Liver (tissue), 9 donors: ENCODE results near the gene C1orf50. TPM values are rescaled to one million over a fixed set of nuclear protein-coding genes. Genes with fewer than 3 reads are reported as not detected.

Experiments used
- DNase-seq: peaks from one replicate; pipeline ENCODE4 v3.0.0-alpha.2; 2017; ENCODE audit warnings: low spot score
- H3K27ac ChIP-seq, 2 donors: one replicate each; pipeline ENCODE4 v1.7.0; 2013; ENCODE audit warnings: inconsistent platforms in 2 of 2, low read length in 2 of 2, control low read depth in 1 of 2, low read depth in 1 of 2, mild to moderate bottlenecking in 1 of 2
- H3K27me3 ChIP-seq, 4 donors: one replicate each; pipeline versions ENCODE4 v1.6.1 to v1.7.0; 2013; ENCODE audit warnings: low read length in 3 of 4, inconsistent platforms in 1 of 4, mild to moderate bottlenecking in 1 of 4, moderate library complexity in 1 of 4; ENCODE audit not compliant: control insufficient read depth in 4 of 4, insufficient read depth in 4 of 4
- H3K36me3 ChIP-seq, 4 donors: one replicate each; pipeline versions ENCODE4 v1.6.1 to v1.7.0; 2013; ENCODE audit warnings: low read length in 3 of 4, mild to moderate bottlenecking in 3 of 4, low read depth in 1 of 4, moderate library complexity in 1 of 4; ENCODE audit not compliant: control insufficient read depth in 4 of 4, insufficient read depth in 3 of 4
- H3K4me1 ChIP-seq, 4 donors: one replicate each; pipeline versions ENCODE4 v1.6.1 to v1.7.0; 2013; ENCODE audit warnings: low read length in 3 of 4, mild to moderate bottlenecking in 3 of 4, moderate library complexity in 1 of 4; ENCODE audit not compliant: control insufficient read depth in 4 of 4, insufficient read depth in 4 of 4
- H3K4me3 ChIP-seq, 3 donors: one replicate each; pipeline versions ENCODE4 v1.6.1 to v1.7.0; 2013; ENCODE audit warnings: low read length in 3 of 3, control low read depth in 1 of 3, low read depth in 1 of 3, mild to moderate bottlenecking in 1 of 3
- H3K9ac ChIP-seq, 2 donors: one replicate each; pipeline ENCODE4 v1.7.0; 2013; ENCODE audit warnings: low read length in 2 of 2, mild to moderate bottlenecking in 2 of 2, moderate library complexity in 2 of 2, control low read depth in 1 of 2, low read depth in 1 of 2
- H3K9me3 ChIP-seq, 4 donors: one replicate each; pipeline versions ENCODE4 v1.6.1 to v1.7.0; 2013; ENCODE audit warnings: low read length in 3 of 4; ENCODE audit not compliant: control insufficient read depth in 4 of 4
- CTCF ChIP-seq: fragments of 150-350 bp; IDR thresholded peaks from 2 replicates; pipeline ENCODE4 v1.5.1; 2017; ENCODE audit warnings: improper control_type of control experiment, low read depth, low read length; ENCODE audit not compliant: missing input control
- EGR1 ChIP-seq, 2 donors: IDR thresholded peaks; 2 replicates each; pipeline ENCODE4 v1.6.1; 2016 to 2018; ENCODE audit warnings: antibody characterized with exemption in 2 of 2, low read depth in 2 of 2
- FOXA1 ChIP-seq: IDR thresholded peaks from 2 replicates; pipeline ENCODE4 v1.6.1; 2016; ENCODE audit warnings: antibody characterized with exemption
- FOXA2 ChIP-seq: IDR thresholded peaks from 2 replicates; pipeline ENCODE4 v1.6.1; 2016; ENCODE audit warnings: antibody characterized with exemption
- GABPA ChIP-seq, 2 donors: IDR thresholded peaks in 1 of 2; conservative IDR thresholded peaks in 1 of 2; 2 replicates each; pipeline ENCODE4 v1.6.1; 2016; ENCODE audit warnings: antibody characterized with exemption in 2 of 2, mild to moderate bottlenecking in 1 of 2, moderate library complexity in 1 of 2
- HNF4A ChIP-seq, 2 donors: conservative IDR thresholded peaks; 2 replicates each; pipeline ENCODE4 v1.6.1; 2016; ENCODE audit warnings: antibody characterized with exemption in 2 of 2, mild to moderate bottlenecking in 2 of 2
- HNF4G ChIP-seq: IDR thresholded peaks from 2 replicates; pipeline ENCODE4 v1.6.1; 2016; ENCODE audit warnings: antibody characterized with exemption
- JUND ChIP-seq, 2 donors: IDR thresholded peaks; 2 replicates each; pipeline ENCODE4 v1.6.1; 2016; ENCODE audit warnings: antibody characterized with exemption in 2 of 2
- NR2F2 ChIP-seq: IDR thresholded peaks from 2 replicates; pipeline ENCODE4 v1.6.1; 2016; ENCODE audit warnings: antibody characterized with exemption
- RAD21 ChIP-seq, 2 donors: IDR thresholded peaks; 2 replicates each; pipeline ENCODE4 v1.6.1; 2016; ENCODE audit warnings: antibody characterized with exemption in 2 of 2, mild to moderate bottlenecking in 2 of 2
- RXRA ChIP-seq, 2 donors: IDR thresholded peaks; 2 replicates each; pipeline ENCODE4 v1.6.1; 2017 to 2018; ENCODE audit warnings: antibody characterized with exemption in 2 of 2, mild to moderate bottlenecking in 1 of 2
- SP1 ChIP-seq: IDR thresholded peaks from 2 replicates; pipeline ENCODE4 v1.6.1; 2018; ENCODE audit warnings: antibody characterized with exemption, mild to moderate bottlenecking
- TAF1 ChIP-seq: conservative IDR thresholded peaks from 2 replicates; pipeline ENCODE4 v1.6.1; 2016; ENCODE audit warnings: antibody characterized with exemption, mild to moderate bottlenecking
- ZBTB33 ChIP-seq: IDR thresholded peaks from 2 replicates; pipeline ENCODE4 v1.6.1; 2016; ENCODE audit warnings: antibody characterized with exemption
- WGBS: extraction: QIAGEN DNeasy Blood & Tissue Kit; methylation state at CpG from one replicate; pipeline ENCODE4 v1.1.7; 2013; 5-methylcytosine and 5-hydroxymethylcytosine counted together
- polyA plus RNA-seq, 2 donors: library from polyadenylated mRNA; stranded (reverse) in 1 of 2; unstranded in 1 of 2; fragments of 200-250 nt in 1 of 2; fragments of >200 nt in 1 of 2; fragmentation: Nextera tagmentation in 1 of 2; extraction: Ambion mirVana in 1 of 2; gene quantifications; one replicate each; pipeline versions ENCODE4 v1.2.1 to v1.2.3, GENCODE V29; 2013 to 2015
- total RNA-seq, 2 donors: library from RNA; depleted of rRNA; stranded (reverse); fragments of >200 nt; gene quantifications; one replicate each; pipeline ENCODE4 v1.2.3, GENCODE V29; 2014
- TF ChIP-seq, protein P1 (sequence below): IDR thresholded peaks from 2 replicates; pipeline ENCODE4 v1.6.1; 2016; ENCODE audit warnings: antibody characterized with exemption, mild to moderate bottlenecking
- TF ChIP-seq, protein P2 (sequence below): IDR thresholded peaks from 2 replicates; pipeline ENCODE4 v1.6.1; 2016; ENCODE audit warnings: antibody characterized with exemption
- TF ChIP-seq, protein P3 (sequence below): IDR thresholded peaks from 2 replicates; pipeline ENCODE4 v1.6.1; 2016; ENCODE audit warnings: antibody characterized with exemption
- donor health status: healthy.
- donor health status: healthy.
- donor health status: healthy.
- donor health status: healthy.
- donor health status: healthy.

C1orf50 gene
- total and polyA plus RNA-seq, 4 donors: 2.6 to 5.8 (median 3.5) TPM

GRCh38 chr1:42767510-42768000, 506 bp downstream of the C1orf50 start:
- Histone ChIP-seq H3K36me3 (no peaks in the 10 kb centered on the region), H3K4me1 (peaks cover 9 to 36% (median 24%) of the 10 kb centered on the region in 4 donors), H3K27ac (peak overlapping the region; percentile 85 to 89), H3K9ac (peak overlapping the region; percentile 68 to 92), H3K4me3 (peak overlapping the region; percentile 69 to 98 (median 86)), H3K9me3 (no peaks in the 10 kb centered on the region), H3K27me3 (no peaks in the 10 kb centered on the region)
- no peak for DNase-seq
- WGBS: 2% methylated on average over 23 of the region's 23 CpGs
- no peak for TF ChIP-seq SP1
- no peak for TF ChIP-seq RXRA (IDR thresholded peaks at IDR 0.05)
- no peak for TF ChIP-seq HNF4G
- no peak for TF ChIP-seq FOXA1

GRCh38 chr1:42768172-42768571, 1.1 kb downstream of the C1orf50 start:
- no peak for TF ChIP-seq HNF4A (conservative IDR thresholded peaks at IDR 0.05)
- no peak for TF ChIP-seq RAD21 (IDR thresholded peaks at IDR 0.05)
- no peak for TF ChIP-seq JUND (IDR thresholded peaks at IDR 0.05)
- TF ChIP-seq HNF4G: no peak
- no peak for TF ChIP-seq FOXA2
- no peak for TF ChIP-seq CTCF
- no peak for TF ChIP-seq EGR1 (IDR thresholded peaks at IDR 0.05; ENCODE audit: low read depth in 2 of 2)
- peak overlapping the region in 1 of 2 donors; percentile 92 for H3K9ac ChIP-seq
- DNase-seq: no peak
- H3K4me1 ChIP-seq: peaks cover 9 to 36% (median 24%) of the 10 kb centered on the region in 4 donors
- no peaks in the 10 kb centered on the region for H3K36me3 ChIP-seq
- H3K27ac ChIP-seq: peak overlapping the region in 1 of 2 donors; percentile 89
- 86% methylated on average over 2 of the region's 2 CpGs for WGBS
- H3K9me3 ChIP-seq: no peaks in the 10 kb centered on the region
- H3K4me3 ChIP-seq: peak overlapping the region; percentile 69 to 98 (median 86)
- no peaks in the 10 kb centered on the region for H3K27me3 ChIP-seq

DNA sequence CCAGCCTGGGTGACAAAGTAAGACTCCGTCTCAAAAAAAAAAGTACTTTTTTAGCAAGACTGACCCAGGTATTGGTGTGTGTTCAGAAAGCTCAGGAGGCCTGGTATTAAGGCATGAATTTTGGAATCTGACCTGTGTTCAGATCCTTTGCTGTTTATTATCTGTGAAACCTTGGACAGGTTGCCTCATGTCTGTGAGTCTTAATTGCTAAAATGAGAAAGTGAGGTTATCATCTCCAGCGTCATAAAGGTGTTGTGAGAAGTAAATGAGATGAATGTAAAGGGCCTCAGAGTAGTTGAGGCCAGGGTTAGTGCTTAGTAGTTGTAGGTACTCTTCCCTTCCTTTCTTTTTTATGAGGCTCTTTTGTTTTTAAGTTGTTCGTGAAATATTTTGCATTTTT, 2.8 kb downstream of the C1orf50 start:
- TF ChIP-seq SP1: no peak
- TF ChIP-seq CTCF: no peak
- TF ChIP-seq, protein P1, sequence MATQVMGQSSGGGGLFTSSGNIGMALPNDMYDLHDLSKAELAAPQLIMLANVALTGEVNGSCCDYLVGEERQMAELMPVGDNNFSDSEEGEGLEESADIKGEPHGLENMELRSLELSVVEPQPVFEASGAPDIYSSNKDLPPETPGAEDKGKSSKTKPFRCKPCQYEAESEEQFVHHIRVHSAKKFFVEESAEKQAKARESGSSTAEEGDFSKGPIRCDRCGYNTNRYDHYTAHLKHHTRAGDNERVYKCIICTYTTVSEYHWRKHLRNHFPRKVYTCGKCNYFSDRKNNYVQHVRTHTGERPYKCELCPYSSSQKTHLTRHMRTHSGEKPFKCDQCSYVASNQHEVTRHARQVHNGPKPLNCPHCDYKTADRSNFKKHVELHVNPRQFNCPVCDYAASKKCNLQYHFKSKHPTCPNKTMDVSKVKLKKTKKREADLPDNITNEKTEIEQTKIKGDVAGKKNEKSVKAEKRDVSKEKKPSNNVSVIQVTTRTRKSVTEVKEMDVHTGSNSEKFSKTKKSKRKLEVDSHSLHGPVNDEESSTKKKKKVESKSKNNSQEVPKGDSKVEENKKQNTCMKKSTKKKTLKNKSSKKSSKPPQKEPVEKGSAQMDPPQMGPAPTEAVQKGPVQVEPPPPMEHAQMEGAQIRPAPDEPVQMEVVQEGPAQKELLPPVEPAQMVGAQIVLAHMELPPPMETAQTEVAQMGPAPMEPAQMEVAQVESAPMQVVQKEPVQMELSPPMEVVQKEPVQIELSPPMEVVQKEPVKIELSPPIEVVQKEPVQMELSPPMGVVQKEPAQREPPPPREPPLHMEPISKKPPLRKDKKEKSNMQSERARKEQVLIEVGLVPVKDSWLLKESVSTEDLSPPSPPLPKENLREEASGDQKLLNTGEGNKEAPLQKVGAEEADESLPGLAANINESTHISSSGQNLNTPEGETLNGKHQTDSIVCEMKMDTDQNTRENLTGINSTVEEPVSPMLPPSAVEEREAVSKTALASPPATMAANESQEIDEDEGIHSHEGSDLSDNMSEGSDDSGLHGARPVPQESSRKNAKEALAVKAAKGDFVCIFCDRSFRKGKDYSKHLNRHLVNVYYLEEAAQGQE: no peak
- TF ChIP-seq, protein P2, sequence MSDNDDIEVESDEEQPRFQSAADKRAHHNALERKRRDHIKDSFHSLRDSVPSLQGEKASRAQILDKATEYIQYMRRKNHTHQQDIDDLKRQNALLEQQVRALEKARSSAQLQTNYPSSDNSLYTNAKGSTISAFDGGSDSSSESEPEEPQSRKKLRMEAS: no peak
- TF ChIP-seq HNF4A (conservative IDR thresholded peaks at IDR 0.05): no peak
- no peak for TF ChIP-seq EGR1 (IDR thresholded peaks at IDR 0.05; ENCODE audit: low read depth in 2 of 2)
- TF ChIP-seq ZBTB33: no peak
- no peak for TF ChIP-seq GABPA (IDR thresholded peaks at IDR 0.05 in 1 of 2, conservative IDR thresholded peaks at IDR 0.05 in 1 of 2)
- TF ChIP-seq, protein P3, sequence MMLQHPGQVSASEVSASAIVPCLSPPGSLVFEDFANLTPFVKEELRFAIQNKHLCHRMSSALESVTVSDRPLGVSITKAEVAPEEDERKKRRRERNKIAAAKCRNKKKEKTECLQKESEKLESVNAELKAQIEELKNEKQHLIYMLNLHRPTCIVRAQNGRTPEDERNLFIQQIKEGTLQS: no peak
- TF ChIP-seq TAF1: no peak
- no peak for TF ChIP-seq RAD21 (IDR thresholded peaks at IDR 0.05)
- TF ChIP-seq FOXA1: no peak
- TF ChIP-seq HNF4G: no peak
- TF ChIP-seq NR2F2: no peak
- no peak for TF ChIP-seq JUND (IDR thresholded peaks at IDR 0.05)
- TF ChIP-seq RXRA (IDR thresholded peaks at IDR 0.05): no peak
- Histone ChIP-seq H3K36me3 (peaks cover 0 to 4% (median 1%) of the 10 kb centered on the region in 4 donors), H3K27ac (no peak overlapping the region), H3K4me3 (no peak overlapping the region), H3K9me3 (no peaks in the 10 kb centered on the region), H3K27me3 (no peaks in the 10 kb centered on the region), H3K9ac (no peak overlapping the region), H3K4me1 (peaks cover 7 to 35% (median 26%) of the 10 kb centered on the region in 4 donors)
- no peak for DNase-seq
- WGBS: 97% methylated on average over 3 of the region's 3 CpGs
